Neuron (in vitro differentiated cells): Measurements from ENCODE around the gene RNF224.

Experiments
- H2AFZ ChIP-seq: one replicate; pipeline ENCODE4 v1.6.1; 2013; ENCODE audit warnings: low read depth, mild to moderate bottlenecking, inconsistent platforms, low read length, moderate library complexity
- H3K27me3 ChIP-seq: one replicate; pipeline ENCODE4 v1.6.1; 2013; ENCODE audit warnings: low read length; ENCODE audit not compliant: insufficient read depth
- H3K36me3 ChIP-seq: one replicate; pipeline ENCODE4 v1.6.1; 2013; ENCODE audit warnings: low read length; ENCODE audit not compliant: insufficient read depth
- H3K4me1 ChIP-seq: one replicate; pipeline ENCODE4 v1.6.1; 2013; ENCODE audit warnings: low read length; ENCODE audit not compliant: insufficient read depth
- H3K4me3 ChIP-seq: 2 replicates; pipeline ENCODE4 v1.5.1; 2013; ENCODE audit warnings: mild to moderate bottlenecking, low read length, moderate library complexity
- H3K9me3 ChIP-seq: one replicate; pipeline ENCODE4 v1.6.1; 2013; ENCODE audit warnings: low read length

RNF224 gene

DNA sequence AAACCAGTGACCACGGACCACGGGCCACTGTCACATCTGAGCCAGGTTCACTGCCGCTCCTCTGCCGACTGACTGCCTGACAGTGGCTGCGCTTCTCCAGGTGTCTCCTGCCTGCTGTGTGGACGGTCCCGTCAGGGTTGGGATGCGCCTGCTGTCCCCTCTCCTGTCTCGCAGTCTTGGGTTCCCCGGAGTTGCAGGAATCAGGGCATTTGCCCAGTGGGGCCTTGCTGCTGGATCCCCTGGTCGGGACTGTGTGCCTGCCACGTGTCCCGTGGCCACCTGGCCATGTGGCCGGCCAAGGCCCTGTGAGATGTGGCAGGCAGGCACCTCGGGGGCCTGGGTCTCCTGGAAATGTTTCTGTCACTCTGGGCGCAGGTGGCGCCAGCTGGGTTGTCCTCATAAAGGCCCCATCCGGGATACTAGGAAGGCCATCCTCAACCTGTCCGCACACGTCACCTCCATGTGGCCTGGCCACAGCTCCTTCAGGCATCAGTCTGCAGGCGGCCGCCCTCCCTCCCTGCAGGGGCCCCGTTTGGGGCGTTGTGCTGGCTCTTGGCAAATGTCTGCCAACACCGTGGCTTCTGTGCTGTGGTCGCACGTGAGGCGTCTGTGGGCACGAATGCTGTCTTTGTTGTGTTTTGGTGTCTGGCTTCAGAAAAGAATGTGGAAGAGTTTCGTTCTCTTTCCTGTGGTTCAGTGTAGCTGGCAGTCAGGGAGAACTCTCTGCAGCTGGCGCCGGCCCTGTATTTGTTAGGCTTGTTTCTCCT is 43.8 kb downstream of the RNF224 start:
- H2AFZ ChIP-seq, result no peak overlapping the region
- H3K4me1 ChIP-seq, result no peaks in the 10 kb centered on the region
- no peak overlapping the region for H3K4me3 ChIP-seq
- no peaks in the 10 kb centered on the region for H3K9me3 ChIP-seq
- H3K36me3 ChIP-seq, result peaks cover 62% of the 10 kb centered on the region
- no peaks in the 10 kb centered on the region for H3K27me3 ChIP-seq

DNA sequence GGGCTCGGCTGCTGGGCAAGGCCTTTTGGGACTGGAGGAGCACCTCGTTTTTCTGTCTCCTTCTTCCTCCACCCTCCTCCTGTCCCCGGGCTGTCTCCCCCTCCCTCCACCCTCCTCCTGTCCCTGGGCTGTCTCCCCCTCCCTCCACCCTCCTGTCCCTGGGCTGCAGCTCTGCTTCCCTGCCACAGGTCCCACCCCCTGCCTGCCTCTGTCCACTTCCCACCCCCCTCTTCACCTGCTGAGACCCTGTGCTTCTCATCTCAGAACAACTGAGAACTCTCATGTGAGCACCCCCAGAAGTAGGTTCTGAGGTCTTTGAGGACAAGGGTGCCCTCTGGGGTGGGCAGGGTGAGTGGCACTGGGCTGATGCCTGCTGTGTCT is 44.4 kb downstream of the RNF224 start:
- Histone ChIP-seq H2AFZ (no peak overlapping the region), H3K27me3 (no peaks in the 10 kb centered on the region), H3K4me3 (no peak overlapping the region), H3K36me3 (peaks cover 56% of the 10 kb centered on the region), H3K9me3 (no peaks in the 10 kb centered on the region), H3K4me1 (no peaks in the 10 kb centered on the region)

DNA sequence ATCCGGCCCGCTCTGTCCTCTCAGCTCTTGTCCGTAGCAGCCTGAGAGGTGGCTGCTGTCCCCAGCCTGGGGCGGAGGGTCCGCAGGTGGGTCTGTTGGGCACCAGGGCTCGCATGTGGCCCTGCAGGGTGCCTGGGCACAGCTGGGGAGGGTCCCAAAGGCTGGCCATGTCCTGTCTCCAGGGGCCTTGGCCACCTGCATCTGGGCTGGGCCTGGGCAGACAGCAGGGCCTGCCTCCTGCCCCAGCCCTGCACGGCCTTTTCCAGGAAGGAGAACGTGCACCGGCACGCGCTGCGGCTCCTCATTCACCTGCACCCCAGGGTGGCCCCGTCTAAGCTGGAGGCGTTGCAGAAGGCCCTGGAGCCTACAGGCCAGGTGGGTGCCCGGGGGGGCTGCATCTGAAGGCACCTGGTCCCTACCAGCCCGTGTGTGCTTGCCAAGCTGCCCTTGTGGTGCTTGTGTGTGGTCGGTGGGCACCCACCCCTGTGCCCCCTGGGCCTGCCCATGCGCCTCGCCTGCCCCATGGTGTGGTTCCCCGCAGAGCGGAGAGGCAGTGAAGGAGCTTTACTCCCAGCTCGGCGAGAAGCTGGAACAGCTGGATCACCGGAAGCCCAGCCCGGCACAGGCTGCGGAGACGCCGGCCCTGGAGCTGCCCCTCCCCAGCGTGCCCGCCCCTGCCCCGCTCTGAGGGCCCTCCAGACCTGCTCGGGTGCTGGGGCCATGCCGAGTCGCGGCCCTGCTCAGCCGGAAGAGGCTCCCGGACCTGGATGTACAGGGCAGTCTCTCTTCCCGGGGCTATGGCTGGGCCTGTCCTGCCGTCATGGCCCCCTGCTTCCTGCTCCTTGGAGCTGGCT is 45.2 kb downstream of the RNF224 start:
- peaks cover 48% of the 10 kb centered on the region for H3K36me3 ChIP-seq
- no peak overlapping the region for H3K4me3 ChIP-seq
- H3K4me1 ChIP-seq, result no peaks in the 10 kb centered on the region
- H3K9me3 ChIP-seq, result no peaks in the 10 kb centered on the region
- no peak overlapping the region for H2AFZ ChIP-seq
- no peaks in the 10 kb centered on the region for H3K27me3 ChIP-seq

DNA sequence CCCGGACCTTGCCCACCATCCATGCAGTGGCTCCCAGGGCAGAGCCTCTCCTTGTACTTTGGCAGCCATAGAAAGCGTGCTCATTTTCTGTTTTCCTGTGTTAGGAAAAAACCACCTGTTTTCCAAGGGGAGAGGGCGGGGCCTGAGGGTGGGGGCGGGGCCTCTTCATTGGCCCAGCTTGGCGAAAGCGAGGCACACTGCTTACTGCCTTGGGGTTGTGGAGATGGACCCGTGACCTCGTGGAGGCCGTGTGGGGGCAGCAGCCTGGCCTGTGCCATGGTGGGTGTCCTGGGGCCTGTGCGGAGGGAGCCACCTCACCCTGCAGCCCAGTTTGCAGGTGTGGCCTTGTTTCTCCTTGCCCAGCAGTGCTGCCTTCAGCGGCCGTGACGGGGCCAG is 45.8 kb downstream of the RNF224 start:
- Histone ChIP-seq H3K4me3 (no peak overlapping the region), H3K36me3 (peaks cover 42% of the 10 kb centered on the region), H3K9me3 (no peaks in the 10 kb centered on the region), H3K4me1 (no peaks in the 10 kb centered on the region), H2AFZ (no peak overlapping the region), H3K27me3 (no peaks in the 10 kb centered on the region)

DNA sequence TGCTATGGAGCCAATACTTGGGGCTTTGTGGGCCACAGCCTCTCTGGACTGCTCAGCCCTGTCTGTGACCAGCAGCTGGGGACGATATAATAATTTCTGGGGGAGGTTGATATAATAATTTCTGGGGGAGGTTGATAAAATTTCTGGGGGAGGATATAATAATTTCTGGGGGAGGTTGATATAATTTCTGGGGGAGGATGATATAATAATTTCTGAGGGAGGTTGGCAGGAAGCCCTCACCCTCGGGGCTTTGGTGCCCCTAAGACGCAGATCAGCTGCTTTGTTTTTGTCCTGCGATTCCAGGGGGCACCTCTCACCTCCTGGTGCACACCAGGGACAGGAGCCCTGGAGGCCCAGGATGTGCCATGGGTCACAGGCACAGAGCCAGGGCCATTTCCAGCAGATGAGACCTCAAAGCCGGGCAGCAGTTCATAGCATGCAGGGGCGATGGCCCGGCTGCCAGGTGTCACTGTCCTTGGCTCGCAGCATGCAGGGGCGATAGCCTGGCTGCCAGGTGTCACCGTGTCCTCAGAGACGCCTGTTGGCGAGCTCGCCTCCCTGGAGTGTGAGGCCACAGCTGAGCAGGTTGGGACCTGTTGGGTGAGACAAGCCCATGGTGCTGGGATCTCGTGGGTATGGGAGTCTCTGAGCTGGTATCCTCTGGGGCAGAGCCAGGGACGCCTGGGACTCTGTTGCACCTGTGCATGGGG is 46.5 kb downstream of the RNF224 start:
- Histone ChIP-seq H3K4me3 (no peak overlapping the region), H3K9me3 (peaks cover under 1% of the 10 kb centered on the region), H2AFZ (no peak overlapping the region), H3K36me3 (peaks cover 38% of the 10 kb centered on the region), H3K27me3 (no peaks in the 10 kb centered on the region), H3K4me1 (no peaks in the 10 kb centered on the region)

DNA sequence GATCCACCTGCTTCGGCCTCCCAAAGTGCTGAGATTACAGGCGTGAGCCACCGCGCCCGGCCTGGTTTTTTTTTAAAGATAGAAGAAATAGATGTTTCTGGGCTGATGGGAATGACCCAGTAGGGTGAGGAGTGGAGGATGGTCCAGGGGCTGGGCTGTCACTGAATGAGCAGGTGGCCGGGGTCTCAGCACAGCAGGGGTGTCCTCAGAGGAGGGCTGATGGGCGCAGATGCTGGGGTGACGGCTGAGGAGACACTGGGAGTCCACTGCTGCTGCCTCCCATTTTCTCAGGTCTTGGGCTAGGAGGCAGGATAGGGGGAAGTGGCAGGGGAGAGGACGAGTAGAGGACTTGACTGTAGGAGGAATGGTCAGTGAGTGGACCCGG is 47.9 kb downstream of the RNF224 start:
- Histone ChIP-seq H3K27me3 (no peaks in the 10 kb centered on the region), H3K36me3 (peaks cover 28% of the 10 kb centered on the region), H3K4me1 (no peaks in the 10 kb centered on the region), H3K9me3 (peaks cover 11% of the 10 kb centered on the region), H2AFZ (no peak overlapping the region), H3K4me3 (no peak overlapping the region)

DNA sequence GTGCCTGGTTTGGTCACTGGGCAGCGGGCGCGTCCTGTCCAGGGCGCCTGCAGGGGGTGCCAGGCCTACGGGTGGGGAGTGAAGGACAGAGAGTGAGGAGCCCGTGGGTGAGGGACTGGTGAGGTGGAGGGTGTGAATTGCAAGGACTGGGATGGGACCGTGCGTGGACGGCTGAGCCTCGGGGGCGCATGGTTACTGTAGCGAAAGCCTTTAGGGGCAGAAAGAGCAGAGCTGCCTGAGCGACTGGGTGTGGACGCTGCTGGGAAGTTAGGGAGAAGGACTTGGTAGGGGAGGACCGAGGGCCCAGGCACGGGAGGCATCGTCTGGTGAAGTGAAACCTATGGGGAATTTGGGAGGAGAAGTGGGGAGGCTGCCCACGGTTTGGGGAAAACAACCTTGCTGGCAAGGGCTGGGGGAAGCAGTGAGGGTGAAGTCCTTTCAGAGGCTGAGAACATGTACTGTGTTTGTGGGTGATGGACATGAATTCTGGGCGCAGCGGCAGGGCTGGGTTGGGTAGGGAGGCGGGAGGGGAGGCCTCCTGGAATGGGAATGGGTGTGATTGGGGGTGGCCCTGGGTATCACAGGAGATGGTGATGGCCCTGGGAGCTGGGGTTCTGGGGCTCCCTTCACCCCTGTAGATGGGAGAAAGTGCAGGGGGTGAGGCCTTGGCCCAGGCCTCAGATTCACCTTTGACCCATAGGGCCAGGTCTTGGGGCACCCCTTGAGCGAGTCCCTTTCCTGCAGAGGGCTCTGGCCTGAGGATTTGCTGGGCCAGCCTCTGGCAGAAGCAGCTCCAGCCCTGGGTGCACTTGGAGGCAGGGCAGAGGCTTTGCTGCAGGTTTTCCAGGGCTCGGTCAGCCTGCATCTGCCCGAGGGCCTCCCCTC is 48.5 kb downstream of the RNF224 start:
- Histone ChIP-seq H3K4me1 (no peaks in the 10 kb centered on the region), H3K36me3 (peaks cover 28% of the 10 kb centered on the region), H3K9me3 (peaks cover 13% of the 10 kb centered on the region), H3K27me3 (no peaks in the 10 kb centered on the region), H2AFZ (no peak overlapping the region), H3K4me3 (no peak overlapping the region)

DNA sequence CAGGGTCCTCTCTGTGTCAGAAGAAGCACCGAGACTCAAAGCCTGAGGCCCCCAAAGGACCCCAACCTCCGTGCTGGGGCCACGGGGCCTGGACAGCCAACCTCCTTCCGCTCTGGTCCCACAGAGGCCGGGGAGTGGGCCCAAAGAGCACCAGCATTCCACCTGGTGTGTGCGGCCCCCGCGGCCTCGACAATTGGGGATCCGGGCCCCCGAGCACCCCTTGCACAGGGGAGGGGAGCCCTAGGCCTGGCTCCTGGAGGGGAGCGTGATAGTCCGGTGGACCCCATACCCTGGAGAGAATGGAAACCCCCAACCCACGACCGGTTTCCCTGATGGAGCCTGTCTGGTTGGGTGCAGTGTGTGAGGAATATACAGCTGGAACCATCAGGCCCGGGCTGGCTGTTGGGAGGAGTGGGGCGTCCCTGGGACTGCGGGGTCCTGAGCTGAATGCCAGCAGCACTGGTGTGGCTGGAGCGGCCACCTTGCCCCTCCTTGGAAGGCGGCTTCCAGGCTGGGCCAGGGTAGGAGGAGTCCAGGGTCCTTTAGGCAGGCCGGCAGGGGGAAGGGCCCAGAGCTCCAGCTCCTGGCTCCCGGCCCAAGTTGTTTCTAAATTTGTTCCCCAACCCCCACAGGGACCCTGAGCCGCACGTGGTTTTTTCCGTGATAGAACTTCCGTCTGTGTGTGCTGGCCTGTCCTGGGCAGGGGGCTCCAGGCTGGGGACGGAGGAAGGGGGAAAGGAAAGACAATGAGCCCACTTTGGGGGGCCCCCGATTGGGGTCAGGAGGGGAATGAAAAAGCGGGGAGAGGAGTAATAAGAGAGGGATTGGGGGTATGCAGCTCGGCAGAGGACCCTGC is 49.4 kb downstream of the RNF224 start:
- Histone ChIP-seq H3K27me3 (no peaks in the 10 kb centered on the region), H3K36me3 (peaks cover 28% of the 10 kb centered on the region), H3K4me3 (no peak overlapping the region), H3K9me3 (peaks cover 13% of the 10 kb centered on the region), H2AFZ (no peak overlapping the region), H3K4me1 (no peaks in the 10 kb centered on the region)

DNA sequence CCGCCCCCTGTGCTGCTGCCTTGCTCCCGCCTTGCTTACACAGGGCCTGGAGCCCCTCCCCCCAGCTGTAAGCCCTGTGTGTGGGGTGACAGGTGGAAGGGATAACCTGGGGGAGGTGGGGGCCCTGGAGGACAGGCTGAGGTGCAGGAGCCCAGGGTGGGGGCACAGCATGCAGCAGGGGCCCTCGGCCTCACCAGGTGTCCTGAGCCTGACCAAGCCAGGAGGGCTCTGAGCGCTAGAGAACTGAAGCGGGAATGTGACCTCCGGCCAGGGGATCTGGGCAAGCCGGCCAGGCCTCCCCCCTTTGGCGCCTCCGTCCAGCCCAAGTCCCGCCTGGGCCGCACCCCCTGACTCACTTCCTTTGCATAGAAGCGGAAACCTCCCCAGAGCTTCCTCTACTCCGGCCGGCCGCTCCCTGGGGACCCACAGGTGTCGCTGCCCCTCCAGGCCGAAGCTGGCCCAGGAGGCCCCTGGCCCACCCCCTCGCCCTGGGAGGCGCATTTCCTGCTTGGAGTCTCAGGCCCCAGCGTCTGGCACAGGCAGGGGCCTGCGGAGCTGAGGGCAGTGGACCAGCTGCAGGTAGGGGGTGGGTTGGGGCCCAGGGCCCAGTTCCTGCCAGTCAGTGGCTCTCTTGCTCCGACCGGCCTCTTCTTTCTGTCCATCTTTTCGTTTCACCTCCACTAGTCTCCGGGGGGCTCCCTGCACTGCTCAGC is 50.2 kb downstream of the RNF224 start, which contains the start of gene TOR4A:
TSS of gene TOR4A (plus strand) at position 398 of the 713 bp plus-strand sequence. CDS start 964 bp downstream, outside the sequence.
- no peaks in the 10 kb centered on the region for H3K4me1 ChIP-seq
- no peaks in the 10 kb centered on the region for H3K27me3 ChIP-seq
- no peak within 1 kb of the TSS for H3K4me3 ChIP-seq
- H2AFZ ChIP-seq, result no peak within 1 kb of the TSS
- H3K9me3 ChIP-seq, result peaks cover 13% of the 10 kb centered on the region
- H3K36me3 ChIP-seq, result peaks cover 21% of the 10 kb centered on the region

DNA sequence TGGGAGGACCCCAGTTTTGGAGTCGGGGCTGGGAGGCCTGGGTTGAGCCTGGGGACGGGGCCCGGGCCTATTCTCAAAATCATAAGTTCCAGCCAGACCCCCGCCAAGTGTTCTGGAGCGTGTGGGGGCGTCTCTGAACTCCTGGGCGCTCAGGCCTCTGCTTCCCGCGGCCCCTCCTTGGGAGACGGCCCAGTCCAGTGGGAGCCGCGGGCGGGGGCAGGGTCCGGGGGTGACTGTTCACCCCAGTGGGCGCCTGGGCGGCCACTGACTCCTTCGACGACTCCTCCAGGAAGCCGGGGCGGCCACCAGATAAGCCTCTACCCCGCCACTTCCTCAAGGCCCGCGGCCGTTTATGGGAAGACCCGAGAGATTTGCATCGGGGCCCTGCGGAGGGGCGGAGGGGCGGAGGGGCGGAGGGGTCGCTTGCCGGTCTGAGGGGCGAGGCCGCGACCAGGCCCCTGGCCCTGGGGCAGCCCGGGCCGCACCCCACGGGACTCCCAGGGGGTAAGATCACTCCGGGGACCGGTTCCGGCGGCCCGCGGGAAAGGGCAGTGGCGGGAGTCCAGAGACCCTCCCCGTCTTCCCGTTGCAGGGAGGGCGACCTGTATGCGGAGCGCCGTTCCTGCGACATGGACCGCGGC is 50.9 kb downstream of the RNF224 start:
- Histone ChIP-seq H3K9me3 (peaks cover 13% of the 10 kb centered on the region), H3K4me3 (no peak overlapping the region), H2AFZ (no peak overlapping the region), H3K4me1 (no peaks in the 10 kb centered on the region), H3K36me3 (peaks cover 15% of the 10 kb centered on the region), H3K27me3 (no peaks in the 10 kb centered on the region)
